ENCODE measurements around the gene CRISPLD2.

DNA sequence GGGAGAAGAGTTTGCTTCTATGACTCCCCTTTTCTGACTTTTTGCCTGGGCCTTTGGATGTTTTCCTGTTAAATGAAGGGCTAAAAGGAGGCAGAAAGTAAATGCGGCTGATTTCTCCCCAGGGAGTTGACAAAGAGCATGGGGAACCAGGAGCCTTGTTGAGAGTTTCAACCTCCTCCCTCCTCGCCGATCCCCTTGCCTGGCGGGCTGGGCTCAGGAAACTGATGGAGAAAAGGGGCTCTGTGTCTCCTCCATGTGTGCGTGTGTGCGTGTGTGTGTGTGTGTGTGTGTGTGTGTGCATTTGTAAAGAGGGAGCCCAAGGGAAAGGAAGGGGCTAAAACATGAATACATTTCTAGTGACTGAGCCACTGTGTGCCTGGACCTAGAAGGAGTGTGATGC lies 97.1 kb downstream of the CRISPLD2 start:
- TF ChIP-seq, protein P1, sequence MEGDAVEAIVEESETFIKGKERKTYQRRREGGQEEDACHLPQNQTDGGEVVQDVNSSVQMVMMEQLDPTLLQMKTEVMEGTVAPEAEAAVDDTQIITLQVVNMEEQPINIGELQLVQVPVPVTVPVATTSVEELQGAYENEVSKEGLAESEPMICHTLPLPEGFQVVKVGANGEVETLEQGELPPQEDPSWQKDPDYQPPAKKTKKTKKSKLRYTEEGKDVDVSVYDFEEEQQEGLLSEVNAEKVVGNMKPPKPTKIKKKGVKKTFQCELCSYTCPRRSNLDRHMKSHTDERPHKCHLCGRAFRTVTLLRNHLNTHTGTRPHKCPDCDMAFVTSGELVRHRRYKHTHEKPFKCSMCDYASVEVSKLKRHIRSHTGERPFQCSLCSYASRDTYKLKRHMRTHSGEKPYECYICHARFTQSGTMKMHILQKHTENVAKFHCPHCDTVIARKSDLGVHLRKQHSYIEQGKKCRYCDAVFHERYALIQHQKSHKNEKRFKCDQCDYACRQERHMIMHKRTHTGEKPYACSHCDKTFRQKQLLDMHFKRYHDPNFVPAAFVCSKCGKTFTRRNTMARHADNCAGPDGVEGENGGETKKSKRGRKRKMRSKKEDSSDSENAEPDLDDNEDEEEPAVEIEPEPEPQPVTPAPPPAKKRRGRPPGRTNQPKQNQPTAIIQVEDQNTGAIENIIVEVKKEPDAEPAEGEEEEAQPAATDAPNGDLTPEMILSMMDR (IDR thresholded peaks at IDR 0.05) = no peak
- no peak for TF ChIP-seq ZFX (IDR thresholded peaks at IDR 0.05; ENCODE audit: borderline replicate concordance)

Data from 22Rv1 (cell line).